ENCODE measurements around the gene STAC3.

DNA sequence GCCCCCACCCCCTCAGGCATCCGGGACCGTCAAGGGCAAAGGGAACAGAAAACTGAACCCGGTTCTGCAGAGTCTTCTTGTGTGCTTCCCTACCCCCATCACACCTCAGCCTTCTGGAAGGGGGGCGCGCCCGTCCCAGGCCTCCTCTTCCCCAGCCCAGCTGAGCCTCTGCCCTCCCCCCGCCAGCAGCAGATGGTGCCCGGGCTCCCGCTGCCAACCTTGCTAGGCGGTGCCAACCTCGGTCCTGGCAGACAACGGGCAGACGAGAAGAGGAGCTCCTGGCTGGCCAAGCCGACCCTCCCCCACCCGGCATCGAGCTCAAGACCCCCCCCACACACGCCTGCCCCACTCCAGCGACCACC lies 8.7 kb downstream of the STAC3 start:
- TF ChIP-seq POLR2A (IDR thresholded peaks at IDR 0.05; ENCODE audit: low read depth, low read length): no peak
- TF ChIP-seq POLR2AphosphoS5 (IDR thresholded peaks at IDR 0.05; ENCODE audit: low read depth, low read length): no peak
- no peak for TF ChIP-seq TAF1 (IDR thresholded peaks at IDR 0.05; ENCODE audit: low read depth, low read length)
- TF ChIP-seq POU2F2 (IDR thresholded peaks at IDR 0.05; ENCODE audit: low read depth, low read length): no peak
